Endometrial microvascular endothelial cells (primary cell): ENCODE measurements around the gene SLC26A9. TPM values are rescaled to one million over a fixed set of nuclear protein-coding genes. Genes with fewer than 3 reads are reported as not detected.

Experiments used
- in situ Hi-C: cut with HindIII; loops from 2 replicates; pipeline ENCODE4 v1.10.0; 2017; ENCODE audit warnings: low sequenced_read_pairs, low pct_unique_long_range_greater_than_20kb; ENCODE audit errors: inconsistent ontology term
- total RNA-seq: library from RNA; depleted of rRNA; stranded (reverse); fragments of >200 nt; gene quantifications from one replicate; pipeline ENCODE4 v1.2.3, GENCODE V29; 2015; ENCODE audit errors: inconsistent ontology term

The SLC26A9 gene
- total RNA-seq, 1 donor from 2014 or later = 0.56 TPM

DNA sequence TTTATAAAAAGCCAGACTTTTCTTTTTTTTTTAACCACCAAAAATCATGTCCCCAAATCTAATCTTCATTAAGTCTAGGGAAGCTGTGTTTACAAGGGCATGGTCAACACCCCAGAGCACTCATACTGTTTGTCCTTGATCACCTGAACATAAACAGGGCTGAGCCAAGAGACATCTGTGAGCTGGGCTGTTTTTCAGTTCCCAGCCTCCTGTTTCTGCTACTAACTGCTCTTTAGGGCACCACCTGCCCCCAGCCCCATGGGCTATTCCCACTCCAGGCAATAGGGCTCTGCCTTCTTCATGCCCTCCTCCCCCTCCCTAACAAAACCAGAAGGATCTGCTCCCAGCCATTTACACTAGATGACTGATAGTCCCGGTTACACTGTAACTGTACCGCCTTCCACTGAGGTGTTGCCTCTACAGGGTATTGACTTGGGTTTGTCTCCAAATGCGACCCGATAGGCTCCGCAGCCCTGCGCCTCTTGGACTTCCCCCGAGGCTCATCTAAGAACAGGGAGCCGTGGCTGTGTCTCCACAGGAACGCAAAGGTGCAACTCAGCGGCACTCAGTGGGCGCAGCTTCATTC is 11.7 kb upstream of the SLC26A9 start:
- in situ Hi-C loops = no loop called here

DNA sequence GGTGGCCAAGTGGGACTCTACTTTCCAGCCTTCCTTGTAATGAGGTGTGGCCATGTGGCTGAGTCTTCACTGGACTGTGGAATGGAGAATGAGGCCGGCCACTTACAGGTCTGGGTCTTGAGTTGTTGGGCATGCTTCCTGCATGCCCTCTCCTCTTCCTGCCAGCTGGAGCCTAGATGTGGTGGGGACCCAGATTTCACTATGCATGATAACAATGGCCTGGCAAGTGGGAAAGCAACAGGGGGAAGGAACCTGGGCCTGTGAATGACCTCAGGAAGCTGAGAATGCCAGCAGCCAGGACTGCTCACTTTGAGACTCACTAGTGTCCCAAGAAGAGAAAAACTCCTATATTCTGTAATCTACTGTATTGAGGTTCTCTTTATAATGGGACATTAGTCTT is 8.5 kb upstream of the SLC26A9 start:
- in situ Hi-C loops = no loop called here

DNA sequence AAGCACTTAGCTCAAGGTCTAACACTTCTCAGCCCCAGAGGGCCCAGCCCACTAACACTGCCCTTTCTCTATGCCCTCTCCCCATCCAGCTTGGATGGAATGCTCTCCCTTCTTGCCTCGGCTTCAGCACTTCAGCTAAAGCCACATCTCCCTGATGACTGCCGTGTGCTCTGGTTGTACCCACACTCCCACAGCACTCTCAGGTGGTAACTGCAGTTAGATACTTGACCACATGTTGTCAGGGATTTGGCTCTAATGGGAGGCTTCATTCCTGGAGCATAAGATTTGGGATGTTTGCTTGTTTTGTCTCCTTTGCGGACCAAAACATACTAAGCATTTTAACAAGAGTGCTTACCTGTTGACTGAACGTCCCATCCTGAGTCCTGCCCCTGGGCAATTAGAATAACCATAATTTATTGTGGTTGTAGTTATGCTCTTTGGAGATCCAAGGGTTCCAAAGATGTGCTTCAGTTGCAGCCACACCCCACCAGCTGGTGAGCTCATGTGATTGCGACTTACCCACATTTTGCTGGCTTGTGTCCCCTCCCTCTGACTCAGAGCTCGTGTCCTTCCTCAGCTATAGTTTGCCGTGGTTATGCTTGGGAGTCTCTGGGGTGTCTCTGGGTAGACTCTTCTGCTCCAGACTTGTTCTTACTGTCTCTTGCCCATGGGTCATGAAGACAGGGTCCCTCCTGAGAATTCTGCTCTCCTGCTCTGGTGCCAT is 7.7 kb upstream of the SLC26A9 start:
- in situ Hi-C loops = no loop called here

DNA sequence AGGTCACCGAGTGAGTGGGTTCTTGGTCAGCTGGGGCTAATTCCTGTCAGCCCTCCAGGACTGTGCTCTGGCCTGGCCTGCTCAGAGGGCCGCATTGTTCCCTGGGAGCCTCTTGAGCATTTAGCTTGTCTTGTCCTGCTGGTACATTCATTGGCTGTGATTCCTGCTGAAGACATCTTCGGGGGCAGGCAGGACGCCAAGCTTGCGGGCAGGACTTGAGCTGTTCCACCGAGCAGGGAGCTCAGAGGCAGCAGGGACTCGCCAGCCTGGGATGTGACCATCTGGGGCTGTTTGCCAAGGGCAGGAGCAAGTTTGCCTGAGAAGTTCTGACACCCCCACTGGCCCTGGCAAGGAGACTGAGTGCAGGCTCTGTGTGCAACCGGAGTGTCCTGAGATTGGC is 7.0 kb upstream of the SLC26A9 start:
- in situ Hi-C loops = no loop called here

DNA sequence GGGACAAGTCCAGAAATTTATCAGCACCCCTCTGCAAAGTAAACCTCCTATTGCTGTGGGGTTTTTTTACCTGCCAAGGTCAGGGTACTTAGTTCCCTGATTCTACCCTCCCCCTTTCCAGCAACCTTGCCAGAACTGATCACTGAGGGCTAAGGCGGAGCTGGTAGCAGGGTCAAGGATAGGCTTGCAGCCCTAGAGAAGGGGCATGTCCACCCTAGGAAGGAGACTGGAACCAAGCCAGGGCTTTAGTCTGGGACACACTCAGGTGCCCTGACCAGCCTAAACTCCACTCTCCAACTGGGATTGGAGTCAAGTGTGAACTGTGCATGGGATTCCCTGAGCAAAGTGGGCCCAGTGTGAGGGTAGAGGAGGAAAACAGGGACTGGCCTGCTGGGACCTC is 6.5 kb upstream of the SLC26A9 start:
- in situ Hi-C loops = no loop called here

DNA sequence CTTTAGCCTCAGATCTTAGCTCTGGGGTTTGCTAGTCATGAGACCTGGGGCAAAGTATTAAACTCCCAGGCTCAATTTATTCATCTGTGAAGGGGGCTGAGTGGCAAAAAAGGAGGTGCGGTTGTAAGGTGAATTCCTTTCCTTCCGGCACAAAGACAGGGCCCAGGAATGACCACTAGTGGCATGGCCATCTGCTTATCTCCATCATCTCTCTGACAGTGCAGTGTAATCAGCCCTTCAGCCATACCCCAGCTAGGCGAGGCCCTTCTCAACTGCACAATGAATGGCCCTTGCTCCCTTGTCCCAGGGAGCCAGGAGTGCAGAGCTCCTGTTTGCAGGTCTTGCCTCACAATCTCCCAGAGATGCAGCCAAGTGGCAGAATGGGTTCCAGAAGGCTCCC is 5.6 kb upstream of the SLC26A9 start:
- in situ Hi-C loops = no loop called here

DNA sequence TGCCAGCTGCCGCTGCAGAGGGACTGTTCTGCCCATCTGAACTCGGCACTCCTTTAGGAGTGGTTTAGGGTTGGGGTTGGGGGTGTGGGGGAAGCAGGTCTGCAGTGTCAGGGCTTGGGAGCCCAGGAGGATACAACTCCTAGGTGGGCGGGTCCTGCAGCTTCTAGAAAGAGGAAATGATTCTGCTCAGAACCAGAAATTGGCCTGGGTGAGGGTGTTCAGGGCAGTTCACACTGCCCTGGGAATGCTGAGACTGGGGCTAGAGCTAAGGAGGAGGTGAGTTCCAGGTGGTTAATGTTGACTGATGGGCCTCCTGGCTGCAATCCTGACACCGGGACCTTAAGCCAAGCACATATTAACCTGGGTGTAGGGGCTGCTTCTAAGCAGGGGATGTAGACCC is 4.8 kb upstream of the SLC26A9 start:
- in situ Hi-C loops = no loop called here

DNA sequence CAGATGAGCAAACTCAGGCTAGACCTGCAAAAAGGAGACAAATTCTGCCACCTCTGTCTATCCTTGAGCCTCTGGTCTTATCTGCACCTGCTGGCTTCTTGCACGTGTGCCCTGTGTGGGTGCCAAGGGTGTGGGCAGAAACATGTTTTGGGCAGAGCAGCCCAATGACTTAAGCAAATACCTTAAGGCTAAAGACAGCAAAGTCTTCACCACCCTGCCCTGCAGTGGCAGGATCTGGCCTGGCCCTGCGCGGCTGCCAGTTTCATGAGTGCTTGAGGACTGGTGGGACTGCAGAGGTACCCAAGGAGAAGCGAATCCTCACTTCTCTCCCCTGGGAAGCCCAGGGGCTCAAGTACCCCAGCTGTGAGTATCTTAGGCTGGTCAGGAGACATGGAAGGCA is 3.8 kb upstream of the SLC26A9 start:
- in situ Hi-C loops = no loop called here

DNA sequence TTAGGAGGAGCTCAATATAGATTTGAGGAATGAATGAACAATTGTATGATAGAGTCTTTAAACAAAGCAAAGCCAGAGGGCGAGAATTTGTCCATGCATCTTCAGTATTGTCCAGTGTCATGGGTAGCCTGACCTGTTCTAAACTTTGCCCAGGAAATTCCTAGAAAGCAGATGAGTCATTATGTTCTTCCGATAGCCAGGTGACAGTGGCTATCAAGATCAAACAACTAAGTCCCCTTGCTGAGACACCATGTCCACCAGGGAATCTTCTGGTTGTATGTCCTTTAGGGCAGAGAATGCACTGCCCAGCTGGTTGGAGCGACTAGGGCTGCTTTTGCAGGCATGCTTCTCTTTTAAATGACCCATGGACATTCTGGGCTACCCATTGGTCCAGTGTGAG is 1.8 kb upstream of the SLC26A9 start:
- in situ Hi-C loops = no loop called here

DNA sequence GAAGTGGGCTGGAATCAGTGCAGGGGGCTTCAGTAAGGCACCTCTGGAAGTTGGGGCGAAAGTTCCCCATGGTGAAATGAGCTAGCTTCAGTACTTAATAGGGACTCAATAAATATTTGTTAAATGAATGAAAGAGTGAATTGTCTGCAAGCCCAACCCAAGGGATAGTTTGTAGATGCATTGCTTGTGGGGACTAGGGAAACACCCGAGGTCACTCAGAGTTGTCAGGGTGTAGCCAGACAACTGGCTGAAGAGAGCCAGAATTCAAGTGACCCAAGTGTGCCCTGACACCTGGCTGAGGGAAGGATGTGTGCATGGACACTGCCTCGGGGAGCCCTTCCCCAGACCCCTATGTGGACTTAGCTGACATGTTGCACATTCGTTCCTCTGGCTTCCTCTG is 1.3 kb upstream of the SLC26A9 start:
- in situ Hi-C loops = no loop called here

DNA sequence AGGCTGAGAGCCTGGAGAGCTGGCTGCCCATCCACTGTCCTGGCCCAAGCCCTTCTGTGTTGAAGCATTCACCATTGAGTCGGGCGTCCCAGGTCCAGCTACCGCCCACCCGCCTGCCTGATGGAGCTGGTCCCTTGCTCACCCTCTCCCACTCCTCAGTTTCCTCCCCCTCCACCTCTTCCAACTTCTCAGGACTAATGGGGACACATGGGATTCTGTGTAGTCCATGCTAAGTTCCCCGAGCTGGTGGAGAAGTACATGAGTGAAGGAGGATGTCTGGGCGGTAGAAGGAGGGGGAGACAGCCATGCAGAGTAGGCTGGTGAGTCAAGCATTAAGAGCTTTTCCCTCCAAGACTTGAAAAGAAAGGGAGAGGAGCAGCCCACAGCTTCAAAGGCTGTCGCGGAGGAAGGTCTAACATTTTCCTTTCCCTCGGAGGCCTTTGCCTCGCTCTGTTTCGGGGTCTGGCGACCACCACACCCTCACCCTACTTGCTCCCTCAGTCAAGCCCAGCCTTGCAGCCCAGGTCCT is 561 bp downstream of the SLC26A9 start:
- in situ Hi-C loops = no loop called here

DNA sequence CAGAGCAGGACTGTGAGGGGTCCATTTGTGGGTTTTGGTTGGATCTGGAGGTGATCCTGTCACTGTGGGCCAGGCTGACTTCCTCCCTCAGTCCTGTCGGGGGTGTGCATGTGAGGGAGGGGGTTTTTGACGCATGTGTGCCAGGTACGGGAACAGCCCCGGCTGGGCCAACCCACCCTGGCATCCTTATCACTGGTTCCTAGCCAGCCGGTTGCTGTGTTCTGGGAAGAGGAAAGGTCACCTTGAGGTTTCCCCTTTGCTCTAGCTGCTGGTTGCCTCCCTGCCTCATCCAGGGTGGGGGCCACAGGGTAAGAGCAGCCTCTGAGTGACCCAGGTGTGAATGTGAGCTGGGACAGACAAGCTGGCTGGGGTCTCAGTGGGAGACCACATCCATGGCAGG is 2.5 kb downstream of the SLC26A9 start:
- in situ Hi-C loops = no loop called here

DNA sequence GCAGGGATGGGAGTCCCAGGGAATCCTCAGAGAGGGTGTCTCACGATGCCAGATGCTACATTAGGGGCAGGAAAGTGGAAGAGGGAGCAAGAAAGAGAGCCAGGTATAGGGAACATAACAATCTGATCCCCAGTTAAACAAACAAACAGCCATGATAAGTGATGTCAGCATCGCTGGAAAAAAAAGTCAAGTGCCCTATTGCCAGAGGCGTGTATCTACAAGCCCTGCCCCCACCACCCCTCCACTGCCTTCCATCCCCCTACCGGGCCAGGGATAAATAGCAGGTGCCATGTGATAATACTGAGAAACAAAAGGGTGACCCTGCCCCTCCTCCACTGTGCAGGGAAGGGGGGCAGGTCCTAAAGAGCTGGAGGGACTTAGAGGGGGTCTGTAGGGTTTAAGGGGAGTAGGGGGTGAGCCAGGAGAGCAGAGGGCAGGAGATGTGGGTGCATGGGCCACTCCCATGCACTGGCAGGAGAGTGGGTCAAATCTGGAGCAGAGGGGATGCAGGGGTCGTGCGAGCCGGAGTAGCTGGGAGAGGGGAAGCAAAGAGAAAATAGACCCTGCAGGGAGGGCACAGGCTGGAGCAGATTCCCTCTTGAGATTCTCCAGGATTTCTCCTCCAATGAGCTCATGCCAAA is 3.4 kb downstream of the SLC26A9 start:
- in situ Hi-C loops = no loop called here

DNA sequence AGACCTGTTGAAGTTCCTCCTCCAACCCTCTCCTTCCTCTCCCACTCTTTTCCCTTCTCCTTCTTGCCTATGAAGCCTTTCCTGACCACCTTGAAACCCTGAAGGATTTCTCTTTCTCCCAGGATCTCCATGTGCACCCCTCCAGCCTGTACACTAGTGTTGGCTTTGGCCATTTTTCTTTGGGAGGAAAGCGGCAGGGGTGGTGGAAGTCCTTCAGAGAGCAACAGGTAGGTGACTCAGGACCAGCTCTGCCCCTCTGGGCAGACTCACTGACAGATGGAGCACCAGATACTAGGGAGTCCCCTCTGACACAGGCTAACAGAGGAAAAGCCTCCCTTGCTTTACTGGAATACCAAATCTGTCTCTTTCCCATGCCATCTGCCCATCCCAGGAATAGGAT is 4.6 kb downstream of the SLC26A9 start:
- in situ Hi-C loops = no loop called here

DNA sequence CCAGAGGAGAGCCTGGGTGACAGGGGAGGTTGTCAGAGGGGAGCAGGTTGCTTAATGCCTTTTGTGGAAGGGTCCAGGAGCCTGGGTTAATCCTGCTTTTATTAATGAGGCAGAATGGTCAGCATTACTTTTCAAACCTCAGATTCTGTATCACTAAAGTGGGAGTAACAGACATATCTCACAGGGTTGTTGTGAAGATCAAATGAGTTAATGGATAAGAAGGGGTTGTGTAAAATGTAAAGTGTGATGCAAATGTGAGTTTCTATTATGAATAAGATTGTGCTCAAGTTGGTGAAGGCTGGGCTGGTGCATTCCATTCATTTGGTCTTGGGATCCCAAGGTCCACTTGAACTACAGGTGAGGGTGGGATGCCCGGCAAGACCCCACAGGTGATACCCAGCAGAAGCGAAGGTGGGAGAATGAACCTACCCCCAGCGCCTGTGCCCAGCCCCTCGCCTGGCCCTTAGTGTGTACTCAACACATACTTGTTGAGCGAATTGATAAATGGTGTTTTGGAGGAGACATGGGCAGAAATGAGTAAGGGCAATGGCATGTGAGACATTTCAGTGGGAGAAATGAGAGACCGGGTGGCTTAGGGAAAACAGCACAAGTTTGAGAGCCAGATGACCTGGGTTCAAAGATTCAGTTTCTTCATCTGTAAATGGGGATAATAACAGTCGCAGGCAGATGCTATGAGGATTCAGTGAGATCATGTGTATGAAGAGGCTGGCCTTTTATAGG is 6.2 kb downstream of the SLC26A9 start:
- in situ Hi-C loops = no loop called here

DNA sequence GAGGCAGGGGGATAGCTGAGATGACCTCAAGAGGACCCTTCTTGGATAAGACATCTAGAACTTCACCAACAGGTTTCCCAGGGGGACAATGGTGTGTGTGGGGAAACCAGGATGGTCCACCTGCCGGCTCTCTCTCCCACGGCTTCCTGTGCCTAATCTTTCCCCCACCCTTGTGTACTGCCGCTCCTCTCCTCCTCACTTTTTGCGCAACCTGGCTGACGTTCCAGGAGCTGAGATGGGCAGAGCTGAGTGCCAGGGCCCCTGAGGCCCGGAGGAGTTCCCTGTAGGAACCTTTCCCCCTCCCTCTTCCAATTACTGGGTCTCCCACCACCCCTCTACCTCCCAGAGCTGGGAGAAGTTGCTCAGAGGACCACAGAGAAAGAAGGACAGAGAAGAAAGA is 6.9 kb downstream of the SLC26A9 start:
- in situ Hi-C loops = no loop called here

DNA sequence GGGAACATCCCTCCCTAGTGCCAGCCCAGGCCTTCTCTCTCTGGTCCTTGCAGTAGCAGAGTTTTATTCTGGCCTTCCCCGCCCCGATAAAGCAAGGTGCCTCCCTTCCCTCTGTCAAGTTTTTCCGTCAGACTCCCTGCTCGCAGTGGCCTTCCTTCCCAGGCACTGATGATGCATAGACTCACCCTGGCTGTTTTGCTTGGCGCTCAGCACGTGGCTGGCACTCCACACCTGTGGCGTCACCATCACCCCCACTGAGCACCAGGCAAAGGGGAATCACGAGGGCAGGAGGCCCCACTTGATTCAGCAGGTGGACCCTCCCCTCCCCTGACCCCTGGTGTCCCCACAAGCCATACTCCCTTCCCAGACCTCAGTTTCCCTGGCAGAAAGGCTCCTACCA is 7.4 kb downstream of the SLC26A9 start:
- in situ Hi-C loops = no loop called here

DNA sequence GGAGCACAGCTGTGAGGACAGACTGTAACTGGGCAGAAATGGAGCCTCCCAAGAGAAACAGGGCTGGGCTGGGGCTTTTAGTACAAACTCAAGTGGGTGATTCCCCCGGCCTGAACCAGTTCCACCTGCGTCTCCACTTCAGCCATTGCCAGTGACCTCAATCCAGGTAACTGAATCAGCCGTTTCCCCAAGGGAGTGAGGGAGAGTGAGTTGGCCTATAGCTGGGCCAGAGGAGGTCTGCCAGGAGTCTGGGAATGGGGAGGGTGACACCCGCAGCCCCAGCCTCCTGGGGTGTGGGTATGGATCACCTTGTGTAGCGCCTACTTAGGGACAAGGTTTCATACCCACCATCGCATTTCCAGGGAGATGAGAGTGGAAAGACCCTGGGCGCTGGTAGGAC is 8.5 kb downstream of the SLC26A9 start:
- in situ Hi-C loops = no loop called here

DNA sequence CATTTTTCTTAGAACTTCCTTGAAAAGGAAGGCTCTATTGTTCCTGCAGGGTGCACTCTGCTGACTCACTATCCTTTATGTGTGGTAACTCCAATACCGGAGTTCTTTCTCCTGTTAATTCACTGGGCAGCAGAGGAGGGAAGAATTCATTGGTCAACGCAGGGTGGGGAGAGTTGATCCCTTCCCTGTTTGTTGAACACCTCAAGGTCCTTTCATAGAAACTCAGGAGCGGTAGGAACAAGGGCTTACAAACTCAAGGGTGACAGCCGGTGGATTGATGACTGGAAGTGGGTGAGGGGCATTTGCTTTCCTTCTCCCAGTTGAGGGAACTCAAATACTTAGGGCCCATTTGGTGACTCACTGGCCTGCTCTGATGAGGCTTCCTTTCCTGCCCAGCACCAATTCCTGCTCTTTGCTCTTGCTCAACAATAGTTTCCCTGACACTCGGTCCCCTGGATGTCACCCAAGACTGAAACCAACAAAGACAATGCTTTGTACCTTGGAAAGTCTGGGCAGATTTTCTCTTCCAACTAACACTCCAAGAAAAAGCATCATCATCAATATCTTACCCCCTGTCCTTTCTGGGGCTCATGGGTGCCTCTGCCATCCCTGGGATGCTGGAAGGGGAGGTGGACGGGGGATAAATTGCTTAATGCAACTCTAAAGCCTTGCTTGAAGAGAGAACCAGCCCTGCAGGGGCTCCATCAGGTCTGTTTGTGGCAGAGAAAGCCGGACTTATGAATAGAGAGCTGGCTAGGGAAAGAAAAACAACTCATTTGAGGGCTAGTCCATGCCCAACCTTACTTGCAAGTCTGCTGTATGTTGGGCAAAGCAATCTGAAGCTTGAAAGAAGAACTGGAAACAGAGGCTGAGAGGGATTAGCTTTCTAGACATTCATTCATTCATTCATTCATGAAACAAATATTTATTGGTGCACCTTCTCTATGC is 9.3 kb downstream of the SLC26A9 start:
- in situ Hi-C loops = no loop called here
